Stimulated activated CD8-positive, alpha-beta memory T cell treated with anti-CD3 and anti-CD28 coated beads, Interleukin-2, amount 100 ng/mL, for 48 hours (primary cell): ENCODE results near the gene PCDH12.

Experiments used
- DNase-seq, 2 donors: peaks; one replicate each; pipeline ENCODE4 v3.0.0-alpha.2; 2020; ENCODE audit warnings: low read depth in 2 of 2

Gene PCDH12

GRCh38 chr5:141966275-141966962 is 8.4 kb upstream of the PCDH12 start:
- no peak for DNase-seq

GRCh38 chr5:141965071-141965470 is 7.1 kb upstream of the PCDH12 start:
- DNase-seq, result no peak

- DNase-seq, result no peak
These were observed 5.7 kb upstream of the PCDH12 start for GRCh38 chr5:141963701-141964100.

GRCh38 chr5:141961466-141961865 is 3.5 kb upstream of the PCDH12 start:
- no peak for DNase-seq

- DNase-seq, result peak; percentile 71 to 85
These were observed 2.7 kb upstream of the PCDH12 start for GRCh38 chr5:141960449-141961323.

GRCh38 chr5:141960018-141960417 is 2.0 kb upstream of the PCDH12 start:
- DNase-seq, result peak in 1 of 2 donors; percentile 22

GRCh38 chr5:141958546-141959172 is 657 bp upstream of the PCDH12 start:
- DNase-seq, result no peak

GRCh38 chr5:141957367-141957996 is 520 bp downstream of the PCDH12 start:
- DNase-seq, result no peak

GRCh38 chr5:141954194-141954593 is 3.8 kb downstream of the PCDH12 start:
- no peak for DNase-seq

GRCh38 chr5:141952020-141952419 is 6.0 kb downstream of the PCDH12 start:
- DNase-seq, result no peak

GRCh38 chr5:141951332-141951781 is 6.6 kb downstream of the PCDH12 start:
- peak; percentile 8 to 23 for DNase-seq

GRCh38 chr5:141950207-141951005 is 7.6 kb downstream of the PCDH12 start:
- no peak for DNase-seq

- DNase-seq, result no peak
These were observed 8.5 kb downstream of the PCDH12 start for GRCh38 chr5:141949511-141949910.

GRCh38 chr5:141948812-141949211 is 9.2 kb downstream of the PCDH12 start:
- DNase-seq, result no peak

- no peak for DNase-seq
These were observed 10.7 kb downstream of the PCDH12 start for GRCh38 chr5:141947316-141947715.

- DNase-seq, result no peak
These were observed 12.4 kb downstream of the PCDH12 start for GRCh38 chr5:141945511-141946051.

- no peak for DNase-seq
These were observed 13.9 kb downstream of the PCDH12 start for GRCh38 chr5:141944076-141944475.

GRCh38 chr5:141942185-141942857 is 15.7 kb downstream of the PCDH12 start:
- no peak for DNase-seq

- no peak for DNase-seq
These were observed 16.2 kb downstream of the PCDH12 start for GRCh38 chr5:141941779-141942178.

GRCh38 chr5:141941307-141941706 is 16.7 kb downstream of the PCDH12 start:
- DNase-seq, result no peak
